Endothelial cell of umbilical vein (primary cell): Measurements from ENCODE around the gene MRM1. TPM values are rescaled to one million over a fixed set of nuclear protein-coding genes. Genes with fewer than 3 reads are reported as not detected.

Source experiments
- BruUV-seq: library from RNA; stranded (reverse); fragments of 400-500 nt; replicated peaks from 2 replicates; lab custom pipeline; 2021; lab: Mats Ljungman, UMichigan
- CTCF ChIA-PET: fragments of 300-600, 350-600 bp; sonication (Branson Sonifier 250); formaldehyde crosslinking; loops from one replicate; lab custom pipeline; 2021; ENCODE audit warnings: antibody characterized with exemption, inconsistent platforms; lab: Charles Lee
- POLR2A ChIA-PET: fragments of 300-600, 350-600 bp; sonication (Branson Sonifier 250); formaldehyde crosslinking; loops from one replicate; lab custom pipeline; 2021; ENCODE audit warnings: antibody characterized with exemption, inconsistent platforms; lab: Charles Lee
- DNase-seq: peaks from one replicate; pipeline ENCODE4 v3.0.0-alpha.2; 2011; ENCODE audit warnings: low read depth, low spot score
- FAIRE-seq: peaks from 2 replicates; lab custom pipeline; 2011; peaks lifted over from hg19 to GRCh38; lab: Jason Lieb, UNC
- H2AFZ ChIP-seq: 2 replicates; pipeline ENCODE4 v1.6.0; 2012; ENCODE audit warnings: low read depth, low read length, control low read depth, inconsistent platforms
- H3K27ac ChIP-seq: 2 replicates; pipeline ENCODE4 v1.5.1; 2011; ENCODE audit warnings: low read depth, mild to moderate bottlenecking, control low read depth, low read length, moderate library complexity; ENCODE audit not compliant: insufficient read depth
- H3K27me3 ChIP-seq, 2 experiments: 2 replicates each; pipeline versions ENCODE4 v1.6.0 to v1.6.1; 2011; ENCODE audit warnings: low read length in 2 of 2, mixed read lengths in 1 of 2; ENCODE audit not compliant: control insufficient read depth in 2 of 2, insufficient read depth in 2 of 2
- H3K36me3 ChIP-seq, 2 experiments: 2 replicates in 1 of 2; 3 replicates in 1 of 2; pipeline ENCODE4 v1.5.1; 2011; ENCODE audit warnings: low read length in 2 of 2, mild to moderate bottlenecking in 1 of 2, moderate library complexity in 1 of 2; ENCODE audit not compliant: control insufficient read depth in 2 of 2, insufficient read depth in 2 of 2; ENCODE audit errors: extremely low read depth in 1 of 2
- H3K4me1 ChIP-seq: 3 replicates; pipeline ENCODE4 v1.5.1; 2011; ENCODE audit warnings: mild to moderate bottlenecking, low read length; ENCODE audit not compliant: control insufficient read depth, insufficient read depth; ENCODE audit errors: extremely low read depth
- H3K4me2 ChIP-seq: 2 replicates; pipeline ENCODE4 v1.6.1; 2011; ENCODE audit warnings: low read length, control low read depth, mixed read lengths; ENCODE audit not compliant: insufficient read depth
- H3K4me3 ChIP-seq, 3 experiments: fragments of 200-600 bp in 1 of 3; sonication (generic), shearing (Covaris generic) in 1 of 3; replicated peaks in 1 of 3; 2 replicates each; pipeline ENCODE4 v1.5.1; 2011 to 2016; ENCODE audit warnings: control low read depth in 3 of 3, low read length in 3 of 3, mild to moderate bottlenecking in 2 of 3, inconsistent platforms in 1 of 3, low read depth in 1 of 3, moderate library complexity in 1 of 3; ENCODE audit not compliant: insufficient read depth in 1 of 3
- H3K79me2 ChIP-seq: 2 replicates; pipeline ENCODE4 v1.6.0; 2012; ENCODE audit warnings: low read length, inconsistent platforms; ENCODE audit not compliant: control insufficient read depth, insufficient read depth
- H3K9ac ChIP-seq: replicated peaks from 2 replicates; pipeline ENCODE3; 2011; ENCODE audit warnings: low read length, control low read depth; ENCODE audit not compliant: insufficient read depth; ENCODE audit errors: extremely low read depth
- H3K9me1 ChIP-seq: replicated peaks from 3 replicates; pipeline ENCODE4 v1.6.0; 2011; ENCODE audit warnings: mild to moderate bottlenecking, low read length; ENCODE audit not compliant: control insufficient read depth, insufficient read depth; ENCODE audit errors: extremely low read depth
- H3K9me3 ChIP-seq: replicated peaks from 2 replicates; pipeline ENCODE4 v1.5.1; 2012; ENCODE audit warnings: low read length, inconsistent platforms; ENCODE audit not compliant: control insufficient read depth, insufficient read depth
- H4K20me1 ChIP-seq: replicated peaks from 2 replicates; pipeline ENCODE3; 2011; ENCODE audit warnings: mild to moderate bottlenecking, low read length; ENCODE audit not compliant: control insufficient read depth, insufficient read depth; ENCODE audit errors: extremely low read depth
- EZH2 ChIP-seq: IDR thresholded peaks from 2 replicates; pipeline ENCODE4 v1.6.1; 2012; ENCODE audit warnings: borderline replicate concordance, low read depth, mild to moderate bottlenecking, moderate library complexity, low read length, inconsistent platforms; ENCODE audit not compliant: severe bottlenecking
- FOS ChIP-seq: IDR thresholded peaks from 2 replicates; pipeline ENCODE4 v1.6.1; 2011; ENCODE audit warnings: mild to moderate bottlenecking, low read length, moderate library complexity, borderline replicate concordance; ENCODE audit not compliant: insufficient read depth
- GATA2 ChIP-seq: IDR thresholded peaks from 2 replicates; pipeline ENCODE4 v1.7.0; 2011; ENCODE audit warnings: low read depth, mild to moderate bottlenecking, moderate library complexity, mixed read lengths, low read length; ENCODE audit not compliant: insufficient read length, insufficient read depth
- JUN ChIP-seq: IDR thresholded peaks from 2 replicates; pipeline ENCODE4 v1.6.1; 2011; ENCODE audit warnings: borderline replicate concordance, low read depth; ENCODE audit not compliant: insufficient read length, insufficient read depth
- MYC ChIP-seq: IDR thresholded peaks from one replicate; pipeline ENCODE4 v1.6.1; 2011; ENCODE audit warnings: mild to moderate bottlenecking, low read depth, low read length
- POLR2A ChIP-seq: IDR thresholded peaks from 2 replicates; pipeline ENCODE4 v1.6.1; 2012; ENCODE audit warnings: low read depth, mild to moderate bottlenecking, control low read depth, low read length
- POLR2AphosphoS5 ChIP-seq: IDR thresholded peaks from 2 replicates; pipeline ENCODE4 v1.6.1; 2012; ENCODE audit warnings: low read depth, mild to moderate bottlenecking, control low read depth, low read length, moderate library complexity; ENCODE audit not compliant: insufficient read depth
- dilution Hi-C: fragments of 300-500 bp; cut with MboI; formaldehyde crosslinking; loops from one replicate; pipeline ENCODE4 v1.15.0; 2019; ENCODE audit warnings: low sequenced_read_pairs; ENCODE audit not compliant: extremely low pct_ligation_motif_present
- intact Hi-C: fragments of 100-400 bp; cut with micrococcal nuclease; formaldehyde crosslinking; loops from one replicate; pipeline ENCODE4 v1.10.0; 2022
- polyA plus RNA-seq, 4 experiments: library from polyadenylated mRNA; depleted of rRNA in 3 of 4; stranded (reverse) in 3 of 4; unstranded in 1 of 4; fragments of >200 nt; gene quantifications; 2 replicates each; pipeline versions ENCODE4 v1.2.1 to v1.2.3, GENCODE V29; 2011 to 2012; ENCODE audit warnings: missing spikeins in 1 of 4
- total RNA-seq: library from RNA; stranded (reverse); gene quantifications from 2 replicates; pipeline ENCODE4 v1.2.3, GENCODE V29; 2021
- TF ChIP-seq, protein P1 (sequence below), 2 donors: IDR thresholded peaks; 1 replicate in 1 of 2; 2 replicates in 1 of 2; pipeline ENCODE4 v1.5.1; 2011; ENCODE audit warnings: low read length in 2 of 2, mild to moderate bottlenecking in 2 of 2, moderate library complexity in 2 of 2, control low read depth in 1 of 2, inconsistent platforms in 1 of 2, low read depth in 1 of 2; ENCODE audit not compliant: insufficient read depth in 1 of 2; ENCODE audit errors: extremely low read depth in 1 of 2
- TF ChIP-seq, protein P2 (sequence below): IDR thresholded peaks from 2 replicates; pipeline ENCODE4 v1.6.1; 2011; ENCODE audit not compliant: insufficient read depth, insufficient read length

The MRM1 gene
- total and polyA plus RNA-seq, 2 donors (not counting 3 experiments of a cell fraction or from before 2014, with no cell fraction given) = 3.7 to 5.9 TPM

DNA sequence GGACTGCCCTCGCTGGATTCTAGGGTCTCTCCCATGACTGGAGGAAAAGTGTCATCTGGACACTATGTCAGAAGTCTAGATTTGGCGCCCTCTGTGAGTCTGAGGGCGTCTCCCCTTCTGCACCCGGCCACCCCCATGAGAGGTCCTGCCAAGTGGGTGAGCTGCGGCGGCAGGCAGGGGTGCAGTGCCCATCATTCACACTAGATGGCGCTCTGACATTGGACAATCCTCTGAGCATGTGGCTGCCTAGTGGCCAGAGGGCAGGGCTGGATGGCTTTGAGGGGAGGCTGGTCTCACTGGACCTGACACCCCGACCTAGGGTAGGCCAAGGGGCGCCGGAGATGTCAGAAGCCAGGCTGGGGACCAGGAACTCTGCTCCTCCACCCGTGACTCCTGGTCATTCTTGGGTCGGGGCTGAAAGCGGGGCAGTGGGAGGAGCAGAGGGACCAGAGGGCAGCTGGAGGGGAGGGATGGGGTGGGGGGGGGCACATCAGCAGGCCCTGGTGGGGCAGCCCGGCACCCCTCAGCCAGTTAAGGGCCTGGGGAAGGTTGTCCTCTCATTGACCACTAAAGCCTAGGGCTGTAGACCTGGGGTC is 28.0 kb downstream of the MRM1 start:
- Histone ChIP-seq H3K4me2 (no peak overlapping the region), H2AFZ (no peak overlapping the region), H3K4me3 (no peak overlapping the region), H3K27ac (no peak overlapping the region), H3K4me1 (no peaks in the 10 kb centered on the region), H3K9me3 (no peaks in the 10 kb centered on the region), H3K9ac (no peak overlapping the region), H3K27me3 (peaks cover 20 to 24% of the 10 kb centered on the region in 2 experiments), H3K9me1 (no peaks in the 10 kb centered on the region), H4K20me1 (no peaks in the 10 kb centered on the region), H3K79me2 (no peaks in the 10 kb centered on the region), H3K36me3 (no peaks in the 10 kb centered on the region)
- dilution Hi-C loops (no loop called here), intact Hi-C loops (loop anchor here (1.0 kb wide), 7 partner anchors 26 to 744 kb away; no protein-coding TSS in a partner anchor)
- no peak for FAIRE-seq
- BruUV-seq = no TSS peak
- TF ChIP-seq EZH2 (no peak), FOS (no peak), MYC (no peak), GATA2 (no peak), POLR2A (no peak), JUN (no peak), POLR2AphosphoS5 (no peak)
- TF ChIP-seq, protein P1, sequence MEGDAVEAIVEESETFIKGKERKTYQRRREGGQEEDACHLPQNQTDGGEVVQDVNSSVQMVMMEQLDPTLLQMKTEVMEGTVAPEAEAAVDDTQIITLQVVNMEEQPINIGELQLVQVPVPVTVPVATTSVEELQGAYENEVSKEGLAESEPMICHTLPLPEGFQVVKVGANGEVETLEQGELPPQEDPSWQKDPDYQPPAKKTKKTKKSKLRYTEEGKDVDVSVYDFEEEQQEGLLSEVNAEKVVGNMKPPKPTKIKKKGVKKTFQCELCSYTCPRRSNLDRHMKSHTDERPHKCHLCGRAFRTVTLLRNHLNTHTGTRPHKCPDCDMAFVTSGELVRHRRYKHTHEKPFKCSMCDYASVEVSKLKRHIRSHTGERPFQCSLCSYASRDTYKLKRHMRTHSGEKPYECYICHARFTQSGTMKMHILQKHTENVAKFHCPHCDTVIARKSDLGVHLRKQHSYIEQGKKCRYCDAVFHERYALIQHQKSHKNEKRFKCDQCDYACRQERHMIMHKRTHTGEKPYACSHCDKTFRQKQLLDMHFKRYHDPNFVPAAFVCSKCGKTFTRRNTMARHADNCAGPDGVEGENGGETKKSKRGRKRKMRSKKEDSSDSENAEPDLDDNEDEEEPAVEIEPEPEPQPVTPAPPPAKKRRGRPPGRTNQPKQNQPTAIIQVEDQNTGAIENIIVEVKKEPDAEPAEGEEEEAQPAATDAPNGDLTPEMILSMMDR (IDR thresholded peaks at IDR 0.05; ENCODE audit: extremely low read depth in 1 of 2, insufficient read depth in 1 of 2, low read depth in 1 of 2, low read length in 2 of 2) = peak; percentile 92 to 97
- TF ChIP-seq, protein P2, sequence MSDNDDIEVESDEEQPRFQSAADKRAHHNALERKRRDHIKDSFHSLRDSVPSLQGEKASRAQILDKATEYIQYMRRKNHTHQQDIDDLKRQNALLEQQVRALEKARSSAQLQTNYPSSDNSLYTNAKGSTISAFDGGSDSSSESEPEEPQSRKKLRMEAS = peak; percentile 29
- DNase-seq = peak; percentile 69
- ChIA-PET POLR2A (no interaction called here), CTCF (interaction anchor here (0.8 to 9.1 kb wide), 22 partner anchors 9 to 809 kb away, joined by 3 to 201 read pairs (median 4); partner anchors contain the start of gene MRM1)
